VCaP (cell line): Measurements from ENCODE around the gene THSD1.
"Not testable (repeated sequence)": the region's sequence is repeated elsewhere in the genome, so short reads cannot be mapped to it uniquely, and the experiment has no call there.

Experiments used
- H3K27ac ChIP-seq: fragments of 450-650 bp; 2 replicates; pipeline ENCODE4 v1.5.1; 2017
- TF ChIP-seq, protein P1 (sequence below): fragments of 450-650 bp; conservative IDR thresholded peaks from 2 replicates; pipeline ENCODE4 v1.5.1; 2017; ENCODE audit warnings: mild to moderate bottlenecking, moderate library complexity

The THSD1 gene

DNA sequence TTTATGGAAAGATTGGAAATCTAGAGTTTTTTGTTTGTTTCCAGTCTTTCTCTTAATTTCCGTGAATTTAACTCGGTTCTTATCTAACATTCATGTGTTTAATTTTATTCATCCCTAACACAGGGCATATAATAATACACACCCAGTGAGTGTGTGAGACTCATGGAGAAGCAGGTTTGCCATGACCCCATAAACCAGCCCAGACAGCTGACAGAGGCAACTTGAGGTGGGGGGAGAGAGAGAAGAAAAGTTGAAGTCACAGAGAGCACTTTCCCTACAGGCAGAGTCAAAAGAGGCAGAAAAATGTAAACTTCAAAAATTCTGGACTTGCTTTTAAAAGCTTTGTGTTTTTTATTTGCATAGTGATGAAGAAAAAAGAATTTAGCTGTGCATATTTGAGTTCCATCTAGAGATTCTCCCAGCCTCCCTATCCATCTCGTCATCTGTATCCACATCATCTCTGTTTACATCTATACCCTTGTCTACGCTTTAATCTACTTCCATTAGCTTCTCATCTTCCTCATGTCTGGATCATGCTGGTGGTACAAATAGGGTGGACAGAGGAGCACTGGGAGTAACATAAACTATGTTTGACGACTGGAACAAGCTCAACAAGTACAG is 60.2 kb downstream of the THSD1 start:
- no peak overlapping the region for H3K27ac ChIP-seq
- TF ChIP-seq, protein P1, sequence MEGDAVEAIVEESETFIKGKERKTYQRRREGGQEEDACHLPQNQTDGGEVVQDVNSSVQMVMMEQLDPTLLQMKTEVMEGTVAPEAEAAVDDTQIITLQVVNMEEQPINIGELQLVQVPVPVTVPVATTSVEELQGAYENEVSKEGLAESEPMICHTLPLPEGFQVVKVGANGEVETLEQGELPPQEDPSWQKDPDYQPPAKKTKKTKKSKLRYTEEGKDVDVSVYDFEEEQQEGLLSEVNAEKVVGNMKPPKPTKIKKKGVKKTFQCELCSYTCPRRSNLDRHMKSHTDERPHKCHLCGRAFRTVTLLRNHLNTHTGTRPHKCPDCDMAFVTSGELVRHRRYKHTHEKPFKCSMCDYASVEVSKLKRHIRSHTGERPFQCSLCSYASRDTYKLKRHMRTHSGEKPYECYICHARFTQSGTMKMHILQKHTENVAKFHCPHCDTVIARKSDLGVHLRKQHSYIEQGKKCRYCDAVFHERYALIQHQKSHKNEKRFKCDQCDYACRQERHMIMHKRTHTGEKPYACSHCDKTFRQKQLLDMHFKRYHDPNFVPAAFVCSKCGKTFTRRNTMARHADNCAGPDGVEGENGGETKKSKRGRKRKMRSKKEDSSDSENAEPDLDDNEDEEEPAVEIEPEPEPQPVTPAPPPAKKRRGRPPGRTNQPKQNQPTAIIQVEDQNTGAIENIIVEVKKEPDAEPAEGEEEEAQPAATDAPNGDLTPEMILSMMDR, result no peak

DNA sequence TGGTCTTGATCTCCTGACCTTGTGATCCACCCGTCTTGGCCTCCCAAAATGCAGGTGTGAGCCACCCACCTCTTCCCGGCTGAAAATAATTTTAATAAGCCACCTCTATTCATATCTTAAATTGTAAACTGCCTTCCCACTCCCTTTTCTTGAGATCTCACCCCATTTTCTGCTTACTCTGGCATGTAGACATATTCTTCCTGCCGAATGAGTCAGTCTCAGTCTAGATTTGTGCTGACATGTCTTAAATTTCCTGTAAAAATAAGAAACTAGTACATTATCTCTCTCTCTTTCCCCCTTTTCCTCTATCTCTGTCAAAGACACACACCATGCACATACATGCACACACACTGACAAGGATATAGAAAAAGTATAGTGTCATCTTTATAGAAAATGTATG is 60.9 kb downstream of the THSD1 start:
- no peak overlapping the region for H3K27ac ChIP-seq
- TF ChIP-seq, protein P1, result no peak

DNA sequence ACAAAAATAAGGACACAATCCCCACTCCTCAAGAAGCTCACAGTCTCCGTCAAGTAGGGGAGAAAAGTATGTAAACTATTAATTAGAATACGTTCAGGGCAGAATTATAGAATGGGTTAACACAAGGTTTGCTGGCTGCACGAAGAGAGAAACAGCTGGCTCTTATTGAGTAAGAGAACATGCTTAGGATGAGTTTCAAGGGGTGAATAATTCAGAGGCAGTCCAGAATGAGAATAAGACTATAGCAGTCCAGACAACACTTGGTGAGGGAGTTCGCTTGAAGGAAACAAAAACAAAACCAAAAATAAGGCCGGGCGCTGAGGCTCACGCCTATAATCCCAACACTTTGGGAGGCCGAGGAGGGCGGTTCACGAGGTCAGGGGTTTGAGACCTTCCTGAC is 61.9 kb downstream of the THSD1 start:
- TF ChIP-seq, protein P1, result no peak
- no peak overlapping the region for H3K27ac ChIP-seq

DNA sequence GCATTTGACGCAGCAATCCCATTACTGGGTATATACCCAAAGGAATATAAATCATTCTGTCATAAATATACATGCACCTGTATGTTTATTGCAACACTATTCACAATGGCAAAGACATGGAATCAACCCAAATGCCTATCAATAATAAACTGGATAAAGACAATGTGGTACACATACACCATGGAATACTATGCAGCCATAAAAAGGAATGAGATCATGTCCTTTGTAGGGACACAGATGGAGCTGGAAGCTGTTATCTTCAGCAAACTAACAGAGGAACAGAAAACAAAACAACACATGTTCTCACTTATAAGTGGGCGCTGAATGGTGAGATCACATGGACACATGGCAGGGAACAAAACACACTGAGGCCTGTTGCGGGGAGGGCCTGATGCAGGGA is 63.8 kb downstream of the THSD1 start:
- not testable (repeated sequence) for H3K27ac ChIP-seq

DNA sequence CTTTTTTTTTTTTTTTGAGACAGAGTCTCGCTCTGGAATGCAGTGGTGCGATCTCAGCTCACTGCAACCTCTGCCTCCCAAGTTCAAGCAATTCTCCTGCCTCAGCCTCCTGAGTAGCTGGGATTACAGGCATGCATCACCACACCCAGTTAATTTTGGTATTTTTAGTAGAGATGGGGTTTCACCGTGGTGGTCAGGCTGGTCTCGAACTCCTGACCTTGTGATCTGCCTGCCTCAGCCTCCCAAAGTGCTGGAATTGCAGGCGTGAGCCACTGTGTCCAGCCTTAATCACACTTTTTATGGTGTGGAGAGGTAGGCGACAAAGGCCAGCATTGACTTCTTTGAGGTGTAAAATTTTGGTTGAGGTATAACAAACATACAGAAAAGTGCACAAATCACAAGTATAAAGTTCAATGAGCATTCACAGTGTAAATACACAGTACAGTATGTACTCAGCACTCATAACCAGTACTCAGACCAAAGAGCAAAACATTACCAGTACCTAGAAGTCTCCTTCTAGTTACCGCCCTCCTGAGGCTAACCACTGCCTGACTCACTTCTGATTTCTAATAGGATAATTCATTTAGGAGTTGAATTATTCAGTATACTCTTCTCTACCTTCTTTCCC is 68.0 kb downstream of the THSD1 start:
- H3K27ac ChIP-seq, result not testable (repeated sequence)

DNA sequence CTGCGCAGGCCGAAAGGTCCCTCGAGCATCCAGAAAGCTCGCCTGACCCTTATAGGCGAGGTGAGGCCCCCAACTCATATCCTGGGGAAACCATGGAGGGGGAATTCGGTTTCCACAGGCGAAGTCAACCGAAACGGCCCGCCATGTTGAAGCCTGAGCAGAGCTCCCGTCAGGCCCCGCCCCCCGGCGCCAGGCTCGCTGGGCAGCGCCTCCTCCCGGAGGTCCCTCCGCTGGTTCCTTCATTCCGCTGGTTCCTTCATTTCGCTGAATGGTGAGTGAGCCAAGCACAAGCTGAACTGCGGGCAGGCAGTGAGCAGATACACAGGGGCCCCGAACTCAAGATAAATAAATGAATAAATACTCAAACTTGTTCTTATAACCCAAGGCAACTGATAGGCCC is 71.9 kb downstream of the THSD1 start:
- not testable (repeated sequence) for H3K27ac ChIP-seq

DNA sequence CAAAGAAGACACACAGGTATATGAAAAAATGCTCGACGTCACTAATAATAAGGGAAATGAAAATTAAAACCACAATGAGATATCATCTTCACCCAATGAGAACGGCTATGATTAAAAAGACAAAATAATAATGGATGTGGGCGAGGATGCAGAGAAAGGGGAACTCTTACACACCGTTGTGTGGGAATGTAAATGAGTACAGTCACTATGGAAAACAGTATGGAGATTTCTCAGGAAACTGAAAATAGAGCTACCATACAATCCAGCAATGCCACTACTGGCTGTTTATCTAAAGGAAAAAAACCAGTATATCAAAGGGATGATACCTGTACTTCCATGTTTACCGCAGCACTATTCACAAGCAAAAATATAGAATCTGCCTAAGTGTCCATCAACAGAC is 74.1 kb downstream of the THSD1 start:
- not testable (repeated sequence) for H3K27ac ChIP-seq
